Activated CD4-positive, alpha-beta T cell treated with anti-CD3 and anti-CD28 coated beads, Interleukin-10, Interleukin-2, amounts not matched to agents 100 ng/mL and 50 ng/mL, durations not matched to agents 16 hours and 8 hours (primary cell): Measurements from ENCODE around the gene WNT5A.
"Not testable (repeated sequence)": the region's sequence is repeated elsewhere in the genome, so short reads cannot be mapped to it uniquely, and the experiment has no call there.

Experiments used
- DNase-seq: peaks from one replicate; pipeline ENCODE4 v3.0.0-alpha.2; 2020

Gene WNT5A

DNA sequence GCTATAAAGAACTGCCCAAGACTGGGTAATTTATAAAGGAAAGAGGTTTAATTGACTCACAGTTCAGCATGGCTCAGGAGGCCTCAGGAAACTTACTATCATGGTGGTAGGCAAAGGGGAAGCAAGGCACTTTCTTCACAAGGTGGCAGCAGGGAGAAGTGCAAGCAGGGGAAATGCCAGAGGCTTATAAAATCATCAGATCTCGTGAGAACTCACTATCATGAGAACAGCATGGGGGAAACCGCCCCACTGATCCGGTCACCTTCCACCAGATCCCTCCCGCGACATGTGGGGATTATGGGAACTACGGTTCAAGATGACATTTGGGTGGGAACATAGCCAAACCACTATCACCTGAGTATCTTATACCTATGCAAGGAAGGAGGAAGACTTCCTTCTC, 18.0 kb upstream of the WNT5A start:
- not testable (repeated sequence) for DNase-seq

DNA sequence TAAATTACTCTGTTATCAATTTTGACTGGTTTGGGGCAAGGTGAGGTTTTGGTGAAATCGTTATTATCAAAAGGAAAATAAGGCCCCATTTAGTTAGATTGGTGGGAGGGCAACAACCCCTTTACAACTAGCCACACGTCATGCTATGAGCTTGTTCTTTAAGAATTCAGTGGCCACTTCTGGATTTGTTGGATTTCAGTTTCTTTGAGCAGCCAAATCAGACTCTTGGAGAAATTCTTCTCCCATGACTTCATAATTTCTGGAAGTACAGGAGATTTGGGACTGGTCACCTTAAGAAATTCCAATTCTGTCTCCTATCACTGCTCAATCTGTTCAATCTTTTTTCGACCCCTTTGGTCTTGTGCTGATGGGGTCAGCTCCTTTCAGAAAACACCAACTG, 14.8 kb upstream of the WNT5A start:
- no peak for DNase-seq

DNA sequence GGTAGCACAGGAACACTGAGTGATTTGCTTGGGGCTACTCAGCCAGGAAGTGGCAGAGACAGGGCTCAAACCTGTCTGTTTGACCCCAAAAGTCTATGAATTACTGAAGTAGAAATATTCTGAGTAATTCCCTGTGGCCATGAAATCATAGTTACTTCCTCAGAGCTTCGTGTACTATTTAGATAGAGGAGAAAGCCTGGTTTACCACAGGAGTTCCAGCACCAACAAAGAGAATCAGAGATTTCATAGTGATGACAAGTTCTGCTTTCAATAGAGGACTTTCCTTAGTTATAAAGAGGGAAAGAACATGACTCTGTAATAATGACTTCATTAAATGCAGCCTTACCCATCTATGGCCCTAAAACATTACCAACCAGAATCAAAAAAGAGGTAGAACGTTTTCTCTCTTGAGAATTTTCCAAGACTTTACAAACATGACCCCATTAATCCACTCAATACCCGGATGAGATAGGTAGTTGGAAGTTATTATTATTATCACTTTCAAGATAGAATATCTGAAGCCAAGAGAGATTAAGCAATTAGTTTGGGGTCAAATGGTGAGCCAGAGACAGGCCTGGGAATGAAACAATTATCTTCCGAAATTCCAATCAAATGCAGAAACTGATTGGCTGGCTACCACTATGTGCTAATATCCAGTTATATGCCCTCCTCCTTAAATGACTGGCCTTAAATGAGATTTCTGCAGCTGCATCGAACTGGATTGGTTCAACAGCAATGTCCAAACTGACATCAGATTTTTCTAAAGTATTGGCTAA, 13.6 kb upstream of the WNT5A start:
- no peak for DNase-seq

DNA sequence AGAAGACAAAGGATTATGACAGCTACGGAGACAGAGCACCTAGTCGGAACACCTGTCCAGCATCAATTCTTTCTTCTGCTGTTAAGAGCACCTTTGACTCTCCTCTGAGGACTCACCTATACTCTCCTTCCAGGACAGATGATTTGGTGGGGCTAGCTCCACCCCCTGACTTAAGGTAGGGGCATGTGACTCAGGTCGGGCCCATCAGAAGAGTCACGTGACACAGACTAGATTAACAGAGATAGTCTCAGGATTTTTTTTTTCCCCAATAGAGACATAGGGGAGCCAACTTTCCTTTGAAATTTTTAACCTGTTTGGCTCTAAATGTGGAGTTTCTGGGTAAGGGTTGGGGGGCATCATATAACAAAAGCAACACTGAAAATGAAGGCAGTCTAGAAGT, 11.4 kb upstream of the WNT5A start:
- no peak for DNase-seq

DNA sequence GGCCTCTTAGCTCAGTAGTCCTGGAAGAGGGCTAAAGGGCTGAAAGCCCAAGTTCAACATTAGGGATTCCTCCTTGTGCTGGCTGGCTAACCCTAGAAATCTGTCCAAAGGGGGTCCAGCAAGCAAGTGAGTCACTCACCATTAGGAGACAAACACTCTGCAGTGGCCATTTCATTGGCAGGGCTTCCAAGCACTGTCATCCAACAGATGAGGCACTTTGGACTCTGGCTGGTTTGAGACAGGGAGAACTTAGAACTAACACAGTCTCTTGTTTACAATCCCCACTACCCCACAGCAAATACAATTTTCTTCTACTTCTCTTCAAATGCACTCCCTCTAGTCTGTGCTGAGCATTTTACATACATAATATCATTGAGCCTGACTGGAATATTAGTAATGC, 10.1 kb upstream of the WNT5A start:
- DNase-seq: no peak

DNA sequence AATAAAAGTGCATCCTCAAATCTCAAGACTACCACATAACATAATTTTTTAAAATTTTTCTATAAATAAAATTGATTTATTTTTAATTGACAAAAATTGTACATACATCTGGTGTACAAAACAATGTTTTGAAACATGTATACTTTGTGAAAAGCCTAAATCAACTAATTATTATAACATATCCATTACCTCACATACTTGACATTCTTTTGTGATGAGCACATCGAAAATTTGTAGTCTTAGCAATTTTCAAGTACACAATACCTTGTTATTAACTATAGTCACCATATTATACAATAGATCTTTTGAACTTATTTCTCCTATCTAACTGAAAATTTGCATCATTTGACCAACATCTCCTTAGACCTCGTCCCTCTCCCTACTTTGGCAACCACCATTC, 7.9 kb upstream of the WNT5A start:
- DNase-seq: no peak

DNA sequence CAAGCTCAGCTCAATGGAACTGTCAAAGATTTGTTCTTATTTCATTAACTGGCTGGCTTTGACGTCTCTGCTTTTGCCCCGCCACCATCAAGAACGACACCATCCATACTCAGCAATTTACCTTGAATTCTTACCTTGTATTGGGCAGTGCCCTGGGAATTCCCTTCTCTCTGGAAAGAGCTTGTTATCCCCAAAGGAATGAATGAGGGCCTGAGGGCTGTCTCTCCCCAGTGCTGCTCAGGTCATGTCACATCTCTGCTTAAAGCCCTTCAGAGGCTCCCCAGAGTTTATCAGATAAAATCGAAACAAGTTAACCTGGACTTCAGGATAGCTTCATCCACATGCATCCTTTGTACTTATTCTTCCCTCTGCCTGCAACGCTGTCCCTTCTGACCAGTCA, 5.9 kb upstream of the WNT5A start:
- no peak for DNase-seq

DNA sequence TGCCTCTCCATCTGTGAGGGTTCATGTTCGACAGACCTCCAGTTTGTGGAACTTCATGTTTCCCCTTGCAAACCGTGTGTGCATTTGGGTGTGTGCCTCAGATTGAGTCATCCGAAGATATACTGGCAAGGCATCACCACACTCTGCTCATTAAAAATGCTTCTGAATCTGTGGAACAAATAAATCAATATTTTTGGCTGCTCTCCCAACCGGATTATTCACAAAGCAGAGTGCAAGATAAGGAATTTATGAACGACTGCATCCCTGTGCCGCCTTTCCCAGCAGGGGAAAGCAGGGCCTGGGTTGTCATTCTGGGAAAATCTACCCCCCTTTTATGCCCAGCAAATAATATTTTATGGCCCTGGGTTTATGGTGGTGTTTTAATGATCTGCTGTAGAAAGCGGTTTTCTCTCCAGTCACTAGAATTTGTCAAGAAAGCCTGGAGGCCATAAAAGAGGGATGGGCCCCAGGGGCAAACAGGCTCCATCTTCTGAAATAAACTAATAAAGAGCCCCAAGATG, 4.2 kb upstream of the WNT5A start:
- no peak for DNase-seq

DNA sequence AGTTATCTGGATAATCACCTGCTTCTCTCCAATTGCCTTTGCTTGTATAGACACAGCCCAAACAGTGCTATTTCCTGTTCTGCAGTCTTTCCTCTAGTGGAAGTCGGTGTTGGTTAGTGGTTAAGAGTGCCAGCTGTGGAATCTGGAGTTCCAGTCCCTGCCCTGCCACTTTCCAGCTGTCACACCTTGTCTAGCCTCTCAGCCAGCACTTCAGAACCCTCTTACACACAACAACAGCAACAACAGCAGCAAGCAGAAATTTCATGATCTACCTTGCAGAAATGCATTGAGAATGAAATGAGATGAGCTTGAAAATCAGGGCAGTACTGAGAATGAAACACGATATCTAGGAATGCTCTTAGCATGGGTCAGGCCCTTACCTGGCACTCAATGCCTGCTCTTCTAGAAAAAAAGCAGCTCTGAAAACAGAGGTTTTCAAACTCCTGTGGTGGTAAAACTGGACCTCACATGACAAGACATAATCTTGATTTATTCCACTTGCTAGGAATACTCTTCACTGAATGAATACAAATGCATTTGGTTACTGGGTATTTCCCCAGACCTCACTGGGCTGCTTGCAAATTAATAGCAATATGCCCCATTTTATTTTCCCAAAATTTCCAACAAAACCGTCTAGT, 3.3 kb upstream of the WNT5A start:
- no peak for DNase-seq

DNA sequence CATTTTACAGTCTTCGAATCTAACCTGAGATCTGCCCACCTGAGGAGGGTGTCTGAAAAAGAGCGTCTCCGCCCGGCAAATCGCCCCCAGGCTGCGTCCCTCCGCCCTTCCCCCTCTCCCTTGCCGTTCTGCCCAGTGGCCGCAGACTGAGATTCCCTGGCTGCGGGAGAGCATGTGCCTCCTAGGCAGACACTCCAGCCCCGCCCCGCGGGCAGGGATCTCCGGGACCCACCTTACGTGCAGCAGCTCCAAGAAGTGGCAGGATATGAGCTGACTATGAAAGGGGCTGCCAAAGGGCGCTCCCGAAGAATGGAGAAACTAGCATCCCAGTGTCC, 2.7 kb upstream of the WNT5A start:
- no peak for DNase-seq

DNA sequence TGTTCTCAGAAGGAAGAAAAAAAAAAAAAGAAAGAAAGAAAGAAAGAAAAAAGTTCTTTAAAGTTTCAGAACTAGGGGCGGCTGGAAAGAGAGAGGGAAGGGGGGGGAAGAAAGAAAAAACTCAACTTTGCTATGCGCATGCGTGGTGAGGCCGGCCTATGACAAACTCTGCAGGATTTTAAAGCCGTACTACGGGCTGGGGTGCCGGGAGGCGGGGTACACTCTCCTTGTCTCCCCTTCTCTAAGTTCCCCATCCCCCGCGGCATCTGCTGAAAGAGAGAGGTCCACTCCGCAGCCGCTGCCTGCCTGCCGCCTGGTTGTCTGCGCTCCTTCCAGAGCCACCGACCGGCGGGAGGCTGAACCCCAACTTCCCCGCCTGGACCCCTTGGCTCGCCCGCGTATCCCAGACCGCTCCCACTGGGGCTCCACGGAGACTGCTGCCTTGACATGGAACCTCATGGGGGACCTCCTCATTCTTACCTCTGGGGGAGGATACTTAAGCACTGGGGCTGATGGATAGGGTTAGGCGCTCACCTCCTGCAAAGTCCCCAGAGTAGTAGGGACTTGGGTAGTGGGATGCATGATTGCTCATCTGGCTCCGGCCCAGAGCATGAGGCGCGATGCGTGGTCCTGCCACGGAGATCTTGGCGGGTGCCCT, 1.4 kb upstream of the WNT5A start:
- peak; percentile 32 for DNase-seq

DNA sequence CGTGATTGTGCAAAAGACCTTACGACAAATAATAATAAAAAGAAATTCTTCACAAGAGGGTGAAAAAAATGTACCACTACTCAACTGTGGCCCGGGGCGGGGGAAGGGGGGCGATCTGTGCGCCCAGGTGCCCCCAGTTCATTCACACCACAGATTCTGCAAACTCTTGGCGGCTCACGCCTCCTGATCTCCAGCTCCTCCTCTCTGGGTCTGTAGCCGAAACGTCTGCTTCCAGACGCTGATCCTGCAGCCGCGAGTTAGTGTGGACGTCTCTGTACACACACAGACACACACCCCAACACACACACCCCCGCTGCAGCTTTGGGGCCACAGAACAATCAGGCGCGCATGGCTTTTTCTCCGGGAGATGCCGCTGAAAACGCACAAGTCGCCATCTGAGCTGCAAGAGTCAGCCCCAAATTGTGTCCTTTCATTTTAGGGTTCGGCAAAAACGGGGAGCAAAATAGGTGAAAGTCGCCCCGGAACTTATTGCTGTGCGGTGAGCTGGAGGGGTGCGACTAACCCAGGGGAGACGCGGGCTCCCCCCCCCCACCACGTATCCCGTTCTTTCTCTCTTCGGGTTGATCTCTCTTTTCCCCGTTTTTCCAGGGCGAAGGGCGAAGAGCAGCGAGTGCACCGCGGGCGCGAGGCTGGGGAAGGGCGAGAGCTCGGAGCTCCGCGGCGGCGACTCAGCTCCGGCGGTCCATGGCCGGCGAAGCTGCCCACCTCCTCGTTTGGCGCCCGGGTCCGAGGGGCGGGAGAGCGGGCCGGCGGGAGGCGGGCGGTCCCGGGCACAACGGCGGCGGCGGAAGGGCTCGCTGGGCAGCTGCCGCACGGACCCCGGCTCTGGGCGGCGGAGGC, 505 bp upstream of the WNT5A start:
- no peak for DNase-seq

DNA sequence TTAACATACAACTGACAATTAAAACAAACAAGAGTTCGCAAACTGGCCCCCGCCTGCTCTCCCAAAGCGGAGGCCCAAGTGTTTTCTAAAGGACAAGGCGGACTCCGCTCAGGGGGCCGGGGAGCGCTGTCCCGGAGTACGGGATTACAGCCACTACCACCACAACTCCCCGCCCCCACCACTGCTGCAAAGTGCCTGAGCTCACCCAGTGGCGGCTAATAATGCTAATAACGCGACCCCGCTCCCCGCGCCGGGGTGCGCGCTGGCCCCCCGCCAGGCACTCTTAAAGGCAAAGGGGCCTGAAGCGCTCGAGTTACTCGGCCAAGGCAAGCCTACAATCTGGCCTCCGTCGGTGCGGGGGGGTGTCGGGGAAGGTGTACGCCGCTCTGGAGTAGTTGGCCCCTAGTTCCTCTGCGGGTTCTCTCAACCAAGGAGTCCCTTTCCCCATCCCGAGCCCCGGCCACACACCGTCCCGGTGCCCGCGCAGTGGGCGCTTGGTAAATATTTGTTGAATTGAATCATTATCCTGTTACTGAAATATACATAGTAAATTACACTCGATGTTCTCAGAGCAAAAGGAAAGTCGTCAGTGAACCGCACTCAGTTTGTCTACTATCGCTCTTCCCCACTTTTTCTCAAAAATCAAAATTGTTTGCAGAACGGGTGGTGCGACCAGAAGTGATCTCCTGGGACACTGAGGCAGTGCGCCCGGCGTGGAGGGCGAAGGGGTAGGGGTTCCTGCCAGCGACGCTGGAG, 827 bp downstream of the WNT5A start:
- DNase-seq: no peak

DNA sequence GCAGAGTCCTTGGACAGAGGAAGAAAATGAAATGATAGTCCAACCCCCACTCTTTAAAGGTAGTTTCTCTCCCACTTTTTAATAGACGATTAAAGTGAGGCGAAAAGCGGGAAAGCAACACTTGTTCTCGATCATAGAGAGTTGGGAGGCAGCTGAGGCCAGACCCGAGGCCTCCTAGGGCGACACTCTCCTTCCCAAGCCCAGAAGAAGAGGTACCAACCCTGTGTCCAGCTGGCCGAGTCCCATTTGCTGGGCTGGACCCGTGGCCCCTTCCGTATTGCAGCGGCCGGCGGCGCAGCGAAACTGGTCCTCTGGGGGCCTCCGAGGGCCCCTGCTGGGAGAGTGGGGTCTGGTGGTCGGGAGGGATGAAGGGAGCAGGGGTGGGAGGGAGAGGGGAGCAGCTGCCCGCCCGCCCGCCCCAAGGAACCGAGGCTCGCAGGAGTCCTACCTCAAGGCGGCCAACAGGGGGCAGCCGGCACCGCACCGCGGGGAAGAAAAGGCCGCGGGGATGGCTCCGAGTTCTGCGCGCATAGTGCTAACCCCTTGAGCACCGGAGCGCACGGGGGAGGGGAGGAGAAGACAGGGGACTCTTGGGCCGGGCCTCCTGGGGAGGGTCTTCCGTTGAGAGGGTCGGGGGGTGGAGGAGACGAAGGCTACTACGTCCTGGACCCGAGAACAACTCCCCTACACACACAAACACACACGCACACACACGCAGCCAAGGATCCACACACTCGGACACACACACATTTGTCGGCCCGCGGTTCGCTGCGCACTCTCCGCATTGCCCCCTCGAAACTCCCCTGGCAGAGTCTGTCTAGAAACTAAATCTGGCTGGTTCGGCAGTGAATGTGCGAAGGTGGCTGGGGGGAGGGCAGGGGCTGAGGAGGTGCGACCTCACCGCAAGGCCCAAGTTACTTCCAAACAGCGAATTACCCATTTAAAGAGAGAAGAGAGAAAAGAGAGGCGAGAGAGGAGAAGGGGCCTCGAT, 2.0 kb downstream of the WNT5A start:
- peak; percentile 66 for DNase-seq

DNA sequence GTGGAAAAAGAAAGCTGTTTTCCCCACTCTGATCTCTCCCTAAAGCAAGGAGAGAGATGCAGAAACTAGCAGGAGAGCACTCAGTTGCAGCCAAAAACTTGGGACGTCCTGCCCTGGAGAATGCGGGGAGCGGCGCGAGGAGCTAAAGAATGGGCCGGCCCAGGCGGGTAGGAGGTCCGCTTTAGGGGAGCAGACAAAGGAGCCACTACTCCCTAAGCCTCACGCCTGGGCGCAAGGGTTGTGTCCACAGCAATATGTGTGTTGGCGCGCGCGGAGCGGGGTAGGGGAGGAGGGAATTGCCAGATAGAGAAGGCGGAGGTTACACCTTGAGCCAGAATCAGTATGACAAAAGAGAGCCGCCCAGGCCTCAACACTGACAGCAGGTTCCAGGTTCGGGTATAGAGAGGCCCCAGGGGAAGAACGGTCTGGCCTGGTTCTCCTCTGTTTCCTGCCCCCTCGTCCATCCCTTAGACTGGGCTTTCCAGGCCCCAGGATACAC, 2.9 kb downstream of the WNT5A start:
- DNase-seq: no peak

DNA sequence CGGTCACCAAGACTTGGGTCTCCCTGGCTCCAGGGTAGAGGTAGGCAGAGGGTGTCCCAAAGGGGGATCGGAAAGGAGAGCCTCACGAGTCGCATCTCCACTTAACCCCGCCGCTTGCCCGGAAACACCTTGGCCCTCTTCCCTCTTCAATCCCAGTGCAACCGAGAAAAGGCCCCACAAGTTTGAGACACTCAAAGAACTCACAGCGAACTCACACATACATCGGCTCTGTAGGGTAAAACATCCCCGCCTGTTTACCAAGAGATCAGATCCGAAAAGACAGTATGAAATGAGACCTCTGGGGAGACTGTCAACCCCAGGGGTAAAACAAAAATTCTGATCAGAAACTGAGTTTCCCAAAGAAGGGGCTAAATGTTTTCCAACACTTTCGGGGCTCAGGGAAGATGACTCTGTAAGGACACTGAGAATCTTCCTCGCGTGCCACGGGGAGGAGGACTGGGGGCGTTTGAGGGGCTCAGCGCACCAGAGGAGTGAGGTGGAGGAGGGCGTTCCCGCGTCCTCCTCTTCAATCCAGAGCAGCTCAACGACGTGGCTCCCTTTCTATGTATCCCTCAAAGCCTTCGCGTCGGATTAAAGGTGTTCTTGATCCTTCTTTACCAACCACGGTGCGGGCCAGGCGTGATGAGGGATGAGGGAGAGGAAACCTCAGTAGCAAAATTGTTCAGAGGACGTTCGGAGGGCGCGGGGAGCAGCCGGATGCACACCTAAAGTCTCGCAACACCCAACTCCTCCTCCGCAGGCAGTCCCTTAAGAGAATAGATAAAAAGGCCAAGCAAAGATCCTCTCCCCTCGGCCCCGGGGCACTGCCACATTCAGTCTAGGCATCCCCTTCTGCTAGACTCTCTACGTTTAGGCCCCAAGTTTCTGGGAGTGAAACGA, 3.7 kb downstream of the WNT5A start:
- no peak for DNase-seq

DNA sequence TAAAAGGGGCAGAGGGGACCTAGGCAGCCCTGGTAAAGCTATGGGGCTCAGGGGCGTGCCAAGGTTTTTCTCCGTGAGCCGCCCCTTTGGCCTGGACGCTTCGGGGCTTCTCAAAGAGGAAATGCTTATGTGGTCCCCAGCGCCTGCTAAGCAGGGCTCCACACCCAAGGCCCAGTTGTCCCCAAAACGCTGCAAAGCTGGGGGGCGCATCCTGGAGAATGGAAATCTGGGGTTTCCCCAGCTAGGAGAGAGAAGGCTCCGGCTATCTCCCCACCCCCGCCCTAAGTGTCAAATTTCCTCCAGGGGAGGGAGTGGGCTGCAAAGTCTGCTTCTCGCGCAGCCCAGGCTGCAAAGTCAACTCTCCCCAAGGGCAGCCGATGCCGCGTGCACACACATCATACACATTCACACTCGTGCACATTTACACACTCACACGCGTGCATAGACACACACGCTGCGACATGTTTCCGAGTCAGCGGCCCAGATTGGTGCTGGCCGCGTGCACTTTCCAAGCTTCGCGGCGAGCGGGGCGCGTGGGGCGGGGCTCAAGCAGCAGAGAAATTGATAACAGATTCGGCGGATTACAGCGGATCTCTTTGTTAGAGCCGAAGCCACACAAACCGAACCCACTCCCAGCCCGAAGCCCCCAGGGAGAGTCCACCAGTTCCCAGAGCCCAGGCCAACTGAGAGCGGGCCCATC, 4.5 kb downstream of the WNT5A start:
- no peak for DNase-seq

DNA sequence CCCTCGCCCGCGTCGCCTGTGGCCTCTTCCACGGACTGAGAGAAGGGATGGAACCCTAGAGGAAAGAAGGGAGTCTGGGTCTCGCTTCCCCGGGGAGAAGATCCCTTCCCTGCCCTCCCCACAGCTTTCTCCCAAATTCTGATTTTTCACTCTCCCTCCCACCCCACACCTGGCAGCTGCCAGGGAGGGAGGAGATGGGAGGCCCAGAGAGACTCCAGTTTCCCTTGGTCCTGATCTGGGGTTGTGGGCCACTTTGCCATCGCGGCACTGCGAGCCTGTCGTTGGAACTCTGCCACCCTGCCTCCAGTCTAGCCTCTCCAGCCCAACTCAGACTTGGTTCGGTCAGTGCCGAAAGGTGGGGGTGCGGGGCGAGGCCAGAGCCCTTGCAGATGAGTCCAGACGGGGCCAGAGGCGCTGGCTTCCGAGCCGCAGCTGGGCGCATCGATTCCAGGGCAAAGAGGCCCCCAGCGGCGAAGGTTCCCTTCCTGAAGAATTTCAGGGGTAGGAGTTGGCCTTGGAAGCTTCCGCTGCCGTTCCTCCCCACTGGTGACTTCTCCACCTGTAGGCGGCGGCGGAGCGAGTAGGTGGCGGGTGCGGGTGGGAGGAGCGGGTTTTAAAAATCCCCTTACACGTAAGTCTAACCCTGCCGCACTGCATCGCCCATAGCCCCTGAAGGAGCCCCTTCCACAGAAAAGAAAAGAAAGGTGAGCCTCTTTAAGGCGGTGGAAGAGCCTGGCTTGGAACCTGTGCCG, 5.2 kb downstream of the WNT5A start:
- no peak for DNase-seq
